NCI-H1930 (cell line): ENCODE data around the gene ASPN.

Experiments used
- DNase-seq, 2 experiments: peaks; one replicate each; lab custom pipeline; 2025; lab: John Stamatoyannopoulos, UW

Gene ASPN

GRCh38 chr9:92504881-92505280, 22.6 kb upstream of the ASPN start:
- no peak for DNase-seq

GRCh38 chr9:92503156-92503555, 20.9 kb upstream of the ASPN start:
- no peak for DNase-seq

GRCh38 chr9:92501671-92502393, 19.5 kb upstream of the ASPN start:
- DNase-seq = peak in 1 of 2 experiments; percentile 10

GRCh38 chr9:92500725-92501124, 18.4 kb upstream of the ASPN start:
- DNase-seq = no peak

GRCh38 chr9:92499701-92500100, 17.4 kb upstream of the ASPN start:
- no peak for DNase-seq

- no peak for DNase-seq
Measured at GRCh38 chr9:92496396-92497176, 14.3 kb upstream of the ASPN start.

GRCh38 chr9:92494856-92495255, 12.6 kb upstream of the ASPN start:
- no peak for DNase-seq

GRCh38 chr9:92493749-92494387, 11.6 kb upstream of the ASPN start:
- no peak for DNase-seq

- DNase-seq = no peak
Measured at GRCh38 chr9:92492781-92493401, 10.6 kb upstream of the ASPN start.

GRCh38 chr9:92488681-92489550, 6.6 kb upstream of the ASPN start:
- DNase-seq = no peak

GRCh38 chr9:92486371-92486770, 4.1 kb upstream of the ASPN start:
- DNase-seq = no peak

GRCh38 chr9:92484563-92484962, 2.3 kb upstream of the ASPN start:
- no peak for DNase-seq

GRCh38 chr9:92483627-92484545, 1.6 kb upstream of the ASPN start:
- DNase-seq = no peak

- no peak for DNase-seq
Measured at GRCh38 chr9:92482805-92483204, 499 bp upstream of the ASPN start.

- no peak for DNase-seq
Measured at GRCh38 chr9:92480986-92481633, 1.2 kb downstream of the ASPN start.

- no peak for DNase-seq
Measured at GRCh38 chr9:92480291-92480771, 2.0 kb downstream of the ASPN start.

- DNase-seq = no peak
Measured at GRCh38 chr9:92479346-92479745, 3.0 kb downstream of the ASPN start.

GRCh38 chr9:92478783-92479182, 3.5 kb downstream of the ASPN start:
- no peak for DNase-seq

- no peak for DNase-seq
Measured at GRCh38 chr9:92476962-92477361, 5.3 kb downstream of the ASPN start.

GRCh38 chr9:92474587-92474986, 7.7 kb downstream of the ASPN start:
- no peak for DNase-seq
